ENCODE measurements around the gene NUB1.

The NUB1 gene

DNA sequence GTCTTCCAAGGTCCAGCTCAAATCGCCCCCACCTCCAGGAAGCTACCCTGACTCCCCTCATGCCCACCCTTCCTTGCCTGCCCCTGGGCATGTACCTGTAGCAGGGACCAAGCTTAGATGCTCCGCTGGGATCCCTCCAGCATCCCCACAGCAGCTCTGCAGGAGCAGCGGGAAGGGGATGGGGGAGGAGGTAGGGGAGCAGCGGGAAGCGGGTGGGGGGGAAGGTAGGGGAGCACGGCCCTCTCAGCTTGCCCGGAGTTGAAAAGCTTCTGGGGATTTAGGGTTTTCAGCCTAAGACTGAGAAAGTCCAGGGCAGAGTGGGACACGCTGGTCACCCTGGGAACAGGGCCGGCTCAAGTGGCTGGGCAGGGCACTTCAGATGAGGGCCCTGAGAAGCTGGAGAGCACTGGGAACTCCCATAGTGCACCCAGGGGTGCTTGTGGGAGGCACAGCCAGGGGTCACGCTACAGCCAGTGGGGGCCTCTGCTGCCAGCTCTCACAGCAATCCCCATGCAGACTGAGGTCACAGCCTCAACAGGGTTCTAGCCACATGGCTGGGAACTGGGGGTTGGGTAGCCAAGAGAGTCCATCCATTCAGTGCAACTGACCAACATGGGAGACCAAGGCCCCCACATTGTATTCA is 54.8 kb downstream of the NUB1 start:
- Histone ChIP-seq H3K4me2 (ENCODE audit: low read length) (no peak overlapping the region), H3K4me1 (peaks cover 38% of the 10 kb centered on the region), H3K9ac (no peak overlapping the region), H3K79me2 (peaks cover 41% of the 10 kb centered on the region), H3K9me3 (ENCODE audit: control insufficient read depth, low read length) (no peaks in the 10 kb centered on the region), H2AFZ (no peak overlapping the region), H3K27me3 (ENCODE audit: control insufficient read depth, insufficient read depth, low read length) (no peaks in the 10 kb centered on the region), H3K36me3 (ENCODE audit: control insufficient read depth, insufficient read depth, low read length) (no peaks in the 10 kb centered on the region), H3K27ac (no peak overlapping the region), H3K4me3 (ENCODE audit: low read depth, low read length) (no peak overlapping the region)
- no peak for TF ChIP-seq CTCF (IDR thresholded peaks at IDR 0.05)

GRCh38 chr7:151397026-151397425 is 55.4 kb downstream of the NUB1 start:
- Histone ChIP-seq H3K27me3 (ENCODE audit: control insufficient read depth, insufficient read depth, low read length) (no peaks in the 10 kb centered on the region), H3K4me2 (ENCODE audit: low read length) (no peak overlapping the region), H3K4me3 (ENCODE audit: low read depth, low read length) (no peak overlapping the region), H2AFZ (no peak overlapping the region), H3K9ac (no peak overlapping the region), H3K27ac (no peak overlapping the region), H3K79me2 (peaks cover 41% of the 10 kb centered on the region), H3K36me3 (ENCODE audit: control insufficient read depth, insufficient read depth, low read length) (no peaks in the 10 kb centered on the region), H3K4me1 (peaks cover 38% of the 10 kb centered on the region), H3K9me3 (ENCODE audit: control insufficient read depth, low read length) (no peaks in the 10 kb centered on the region)
- TF ChIP-seq CTCF (IDR thresholded peaks at IDR 0.05) = no peak

GRCh38 chr7:151398446-151399304 is 57.1 kb downstream of the NUB1 start:
- Histone ChIP-seq H3K27ac (no peak overlapping the region), H3K4me3 (ENCODE audit: low read depth, low read length) (no peak overlapping the region), H3K9me3 (ENCODE audit: control insufficient read depth, low read length) (no peaks in the 10 kb centered on the region), H2AFZ (no peak overlapping the region), H3K27me3 (ENCODE audit: control insufficient read depth, insufficient read depth, low read length) (no peaks in the 10 kb centered on the region), H3K4me1 (peaks cover 43% of the 10 kb centered on the region), H3K9ac (no peak overlapping the region), H3K36me3 (ENCODE audit: control insufficient read depth, insufficient read depth, low read length) (no peaks in the 10 kb centered on the region), H3K4me2 (ENCODE audit: low read length) (no peak overlapping the region), H3K79me2 (peaks cover 38% of the 10 kb centered on the region)
- no peak for TF ChIP-seq CTCF (IDR thresholded peaks at IDR 0.05)

- Histone ChIP-seq H3K9me3 (ENCODE audit: control insufficient read depth, low read length) (no peaks in the 10 kb centered on the region), H3K4me3 (ENCODE audit: low read depth, low read length) (no peak overlapping the region), H3K4me2 (ENCODE audit: low read length) (no peak overlapping the region), H3K79me2 (peaks cover 34% of the 10 kb centered on the region), H3K36me3 (ENCODE audit: control insufficient read depth, insufficient read depth, low read length) (no peaks in the 10 kb centered on the region), H3K27me3 (ENCODE audit: control insufficient read depth, insufficient read depth, low read length) (no peaks in the 10 kb centered on the region), H3K4me1 (peaks cover 43% of the 10 kb centered on the region), H3K27ac (no peak overlapping the region), H3K9ac (no peak overlapping the region), H2AFZ (no peak overlapping the region)
- no peak for TF ChIP-seq CTCF (IDR thresholded peaks at IDR 0.05)
Observed at GRCh38 chr7:151399305-151399601, 57.6 kb downstream of the NUB1 start.

Data from parathyroid adenoma (tissue), 2 donors.